Left lung (tissue), 10 donors: ENCODE results near the gene CHCHD5. TPM values are rescaled to one million over a fixed set of nuclear protein-coding genes. Genes with fewer than 3 reads are reported as not detected.

Experiments
- ATAC-seq: fragments of 200-7000 bp; cut with Tn5 transposase; one replicate; pipeline ENCODE4 v1.9.1; 2020; ENCODE audit warnings: moderate library complexity
- DNase-seq, 4 donors: peaks; one replicate each; pipeline ENCODE4 v3.0.0-alpha.2; 2013 to 2020
- H3K27ac ChIP-seq, 2 donors: fragments of 200-600 bp; sonication (generic) in 1 of 2; one replicate each; pipeline versions ENCODE4 v1.5.0 to v1.8.0; 2020 to 2021
- H3K27me3 ChIP-seq, 2 donors: fragments of 200-600 bp; sonication (generic) in 1 of 2; one replicate each; pipeline versions ENCODE4 v1.5.0 to v1.8.0; 2020 to 2021
- H3K36me3 ChIP-seq, 2 donors: fragments of 200-600 bp; sonication (generic) in 1 of 2; one replicate each; pipeline versions ENCODE4 v1.5.0 to v1.8.0; 2020 to 2021
- H3K4me1 ChIP-seq, 2 donors: fragments of 200-600 bp; one replicate each; pipeline ENCODE4 v1.8.0; 2021
- H3K4me3 ChIP-seq, 2 donors: fragments of 200-600 bp; sonication (generic) in 1 of 2; one replicate each; pipeline versions ENCODE4 v1.5.0 to v1.8.0; 2020 to 2021; ENCODE audit warnings: mild to moderate bottlenecking in 1 of 2
- H3K9me3 ChIP-seq, 2 donors: fragments of 200-600 bp; sonication (generic) in 1 of 2; one replicate each; pipeline versions ENCODE4 v1.5.0 to v1.8.0; 2020 to 2021
- CTCF ChIP-seq, 2 donors: fragments of 200-600 bp; sonication (generic) in 1 of 2; IDR thresholded peaks; one replicate each; pipeline versions ENCODE4 v1.5.0 to v1.8.0; 2021; ENCODE audit warnings: antibody characterized with exemption in 2 of 2
- intact Hi-C, 2 donors: fragments of 100-400 bp; cut with DNase I; formaldehyde crosslinking; loops; one replicate each; pipeline versions ENCODE4 v1.11.2 to v1.14.2; 2022
- polyA plus RNA-seq, 6 donors: library from polyadenylated mRNA; unstranded; fragments of 120-200 nt; gene quantifications; one replicate each; pipeline ENCODE4 v1.2.1, GENCODE V29; 2013; ENCODE audit not compliant: insufficient read length in 6 of 6
- total RNA-seq, 2 donors: library from RNA; stranded (reverse); fragmentation: NEBNext Ultra II Directional; extraction: Animal tissue kit (Norgen Biotek cat#: 25700); gene quantifications; one replicate each; pipeline ENCODE4 v1.2.1, GENCODE V29; 2021
- donor health status: DM: no; HTN: yes; CAD: no.
- donor health status: DM: no; HTN: no; CAD: no.

The CHCHD5 gene
- total and polyA plus RNA-seq, 8 donors: 19.7 to 29.6 (median 25.4) TPM

GRCh38 chr2:112627060-112628040 lies 42.9 kb downstream of the CHCHD5 start:
- Histone ChIP-seq H3K9me3 (no peaks in the 10 kb centered on the region), H3K27ac (peak overlapping the region; percentile 78 to 86), H3K4me3 (no peak overlapping the region), H3K36me3 (no peaks in the 10 kb centered on the region), H3K27me3 (no peaks in the 10 kb centered on the region), H3K4me1 (peaks cover 17 to 78% of the 10 kb centered on the region in 2 donors)
- ATAC-seq: peak; percentile 82
- intact Hi-C loops: no loop called here
- peak in 1 of 4 donors; percentile 63 for DNase-seq
- TF ChIP-seq CTCF (IDR thresholded peaks at IDR 0.05): no peak

GRCh38 chr2:112629224-112629623 lies 44.8 kb downstream of the CHCHD5 start:
- H3K9me3 ChIP-seq: no peaks in the 10 kb centered on the region
- H3K27me3 ChIP-seq: no peaks in the 10 kb centered on the region
- ATAC-seq (no peak), DNase-seq (no peak)
- H3K36me3 ChIP-seq: no peaks in the 10 kb centered on the region
- H3K27ac ChIP-seq: no peak overlapping the region
- TF ChIP-seq CTCF (IDR thresholded peaks at IDR 0.05): no peak
- peaks cover 17 to 75% of the 10 kb centered on the region in 2 donors for H3K4me1 ChIP-seq
- H3K4me3 ChIP-seq: no peak overlapping the region
- intact Hi-C loops: no loop called here

- Histone ChIP-seq H3K4me3 (no peak overlapping the region), H3K27ac (no peak overlapping the region), H3K27me3 (no peaks in the 10 kb centered on the region), H3K36me3 (no peaks in the 10 kb centered on the region), H3K9me3 (no peaks in the 10 kb centered on the region), H3K4me1 (peaks cover 14 to 69% of the 10 kb centered on the region in 2 donors)
- intact Hi-C loops: no loop called here
- DNase-seq (no peak), ATAC-seq (no peak)
- no peak for TF ChIP-seq CTCF (IDR thresholded peaks at IDR 0.05)
Observed at GRCh38 chr2:112629823-112630222, 45.4 kb downstream of the CHCHD5 start.

- TF ChIP-seq CTCF (IDR thresholded peaks at IDR 0.05): no peak
- ATAC-seq: no peak
- peaks cover 14 to 65% of the 10 kb centered on the region in 2 donors for H3K4me1 ChIP-seq
- intact Hi-C loops: no loop called here
- no peaks in the 10 kb centered on the region for H3K9me3 ChIP-seq
- H3K36me3 ChIP-seq: no peaks in the 10 kb centered on the region
- no peaks in the 10 kb centered on the region for H3K27me3 ChIP-seq
- peak in 1 of 4 donors; percentile 1 for DNase-seq
- no peak overlapping the region for H3K4me3 ChIP-seq
- H3K27ac ChIP-seq: peak overlapping the region in 1 of 2 donors; percentile 55
Observed at GRCh38 chr2:112630268-112630667, 45.9 kb downstream of the CHCHD5 start.

GRCh38 chr2:112633708-112634107 lies 49.3 kb downstream of the CHCHD5 start:
- Histone ChIP-seq H3K36me3 (no peaks in the 10 kb centered on the region), H3K27me3 (no peaks in the 10 kb centered on the region), H3K27ac (no peak overlapping the region), H3K4me3 (no peak overlapping the region), H3K9me3 (no peaks in the 10 kb centered on the region), H3K4me1 (peaks cover 0 to 41% of the 10 kb centered on the region in 2 donors)
- intact Hi-C loops: no loop called here
- ATAC-seq (no peak), DNase-seq (no peak)
- TF ChIP-seq CTCF (IDR thresholded peaks at IDR 0.05): no peak
